ENCODE results near the gene CD180.

DNA sequence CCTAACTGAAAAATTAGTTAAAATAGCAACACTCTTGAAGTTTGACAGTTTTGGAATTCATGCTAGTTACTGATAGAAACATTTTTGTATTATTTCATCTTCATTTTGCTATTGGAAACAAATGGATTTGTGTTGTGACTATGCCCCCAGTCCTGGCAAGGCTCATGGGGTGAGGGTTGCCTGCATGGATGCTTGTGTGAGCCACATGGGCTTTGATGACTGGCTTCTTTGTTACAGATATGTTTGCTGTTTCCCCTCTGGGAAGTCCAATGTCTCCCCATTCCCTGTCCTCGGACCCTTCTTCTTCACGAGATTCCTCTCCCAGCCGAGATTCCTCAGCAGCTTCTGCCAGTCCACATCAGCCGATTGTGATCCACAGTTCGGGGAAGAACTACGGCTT is 44.2 kb downstream of the CD180 start:
- TF ChIP-seq POLR2AphosphoS5 (IDR thresholded peaks at IDR 0.05; ENCODE audit: borderline replicate concordance, low read depth, low read length): no peak
- no peak for TF ChIP-seq EZH2 (IDR thresholded peaks at IDR 0.05)
- no peak for TF ChIP-seq FOXP2 (optimal IDR thresholded peaks at IDR 0.05; ENCODE audit: control extremely low read depth, extremely low read length, insufficient read depth)

Data from SK-N-MC (cell line).